ENCODE results near the gene PCBP3.

Gene PCBP3

GRCh38 chr21:45792682-45793383 is 149.3 kb downstream of the PCBP3 start:
- H3K4ac ChIP-seq (ENCODE audit: low read depth in 1 of 2, low read length in 2 of 2): no peak overlapping the region

GRCh38 chr21:45794027-45794426 is 150.5 kb downstream of the PCBP3 start:
- Histone ChIP-seq H2AK5ac (ENCODE audit: low read length, severe bottlenecking) (no peak overlapping the region), H3K79me1 (replicated peaks; ENCODE audit: low read length, poor library complexity, severe bottlenecking) (no peaks in the 10 kb centered on the region), H4K8ac (ENCODE audit: low read length) (no peak overlapping the region), H3K9ac (ENCODE audit: low read length) (no peak overlapping the region), H3K23ac (ENCODE audit: low read length in 2 of 2) (no peak overlapping the region), H2BK12ac (ENCODE audit: low read length in 2 of 2) (no peak overlapping the region), H3K27me3 (ENCODE audit: control insufficient read depth in 1 of 2, insufficient read depth in 1 of 2, low read length in 2 of 2) (peaks cover 0 to 8% of the 10 kb centered on the region in 2 experiments), H2BK5ac (ENCODE audit: low read depth, low read length, poor library complexity, severe bottlenecking) (no peak overlapping the region), H3K36me3 (ENCODE audit: control insufficient read depth in 1 of 2, insufficient read depth in 2 of 2, low read depth in 1 of 2, low read length in 2 of 2) (peaks cover 2 to 4% of the 10 kb centered on the region in 2 experiments), H3K9me3 (ENCODE audit: control insufficient read depth, low read length) (no peaks in the 10 kb centered on the region), H4K91ac (ENCODE audit: low read length) (no peak overlapping the region), H2BK15ac (ENCODE audit: low read depth, poor library complexity, severe bottlenecking) (no peak overlapping the region), H2BK120ac (ENCODE audit: low read depth, low read length) (no peak overlapping the region), H3K4ac (ENCODE audit: low read depth in 1 of 2, low read length in 2 of 2) (no peak overlapping the region), H3K4me3 (ENCODE audit: insufficient read depth in 1 of 2, low read depth in 1 of 2, low read length in 2 of 2) (no peak overlapping the region), H3K14ac (ENCODE audit: low read length in 2 of 2) (no peak overlapping the region), H3K18ac (ENCODE audit: low read depth in 1 of 2, low read length in 2 of 2) (no peak overlapping the region), H3K4me2 (ENCODE audit: low read length, poor library complexity, severe bottlenecking) (no peak overlapping the region), H3K27ac (ENCODE audit: low read length, poor library complexity, severe bottlenecking) (no peak overlapping the region), H3K4me1 (ENCODE audit: control insufficient read depth, insufficient read depth, low read depth, low read length) (peaks cover 14% of the 10 kb centered on the region), H2AFZ (ENCODE audit: low read depth, low read length) (no peak overlapping the region)
- 95% methylated on average over 5 of the region's 6 CpGs for WGBS
- no peak for DNase-seq

More at GRCh38 chr21:45792682-45793383, 149.3 kb downstream of the PCBP3 start:
- H3K4me2 ChIP-seq (ENCODE audit: low read length, poor library complexity, severe bottlenecking): no peak overlapping the region
- H3K4me3 ChIP-seq (ENCODE audit: insufficient read depth in 1 of 2, low read depth in 1 of 2, low read length in 2 of 2): no peak overlapping the region
- no peak overlapping the region for H3K14ac ChIP-seq (ENCODE audit: low read length in 2 of 2)
- H3K23ac ChIP-seq (ENCODE audit: low read length in 2 of 2): no peak overlapping the region
- 90% methylated on average over 22 of the region's 22 CpGs for WGBS
- no peaks in the 10 kb centered on the region for H3K9me3 ChIP-seq (ENCODE audit: control insufficient read depth, low read length)
- no peak overlapping the region for H2BK120ac ChIP-seq (ENCODE audit: low read depth, low read length)
- no peak overlapping the region for H2AK5ac ChIP-seq (ENCODE audit: low read length, severe bottlenecking)
- H2BK12ac ChIP-seq (ENCODE audit: low read length in 2 of 2): no peak overlapping the region
- peaks cover 0 to 8% of the 10 kb centered on the region in 2 experiments for H3K27me3 ChIP-seq (ENCODE audit: control insufficient read depth in 1 of 2, insufficient read depth in 1 of 2, low read length in 2 of 2)
- no peak overlapping the region for H2AFZ ChIP-seq (ENCODE audit: low read depth, low read length)
- H2BK5ac ChIP-seq (ENCODE audit: low read depth, low read length, poor library complexity, severe bottlenecking): no peak overlapping the region
- no peak for DNase-seq
- H4K8ac ChIP-seq (ENCODE audit: low read length): no peak overlapping the region
- no peak overlapping the region for H2BK15ac ChIP-seq (ENCODE audit: low read depth, poor library complexity, severe bottlenecking)
- peaks cover 22% of the 10 kb centered on the region for H3K4me1 ChIP-seq (ENCODE audit: control insufficient read depth, insufficient read depth, low read depth, low read length)
- H4K91ac ChIP-seq (ENCODE audit: low read length): no peak overlapping the region
- H3K79me1 ChIP-seq (replicated peaks; ENCODE audit: low read length, poor library complexity, severe bottlenecking): no peaks in the 10 kb centered on the region
- no peak overlapping the region for H3K18ac ChIP-seq (ENCODE audit: low read depth in 1 of 2, low read length in 2 of 2)
- H3K27ac ChIP-seq (ENCODE audit: low read length, poor library complexity, severe bottlenecking): no peak overlapping the region
- H3K36me3 ChIP-seq (ENCODE audit: control insufficient read depth in 1 of 2, insufficient read depth in 2 of 2, low read depth in 1 of 2, low read length in 2 of 2): peaks cover 2 to 4% of the 10 kb centered on the region in 2 experiments
- H3K9ac ChIP-seq (ENCODE audit: low read length): no peak overlapping the region

- no peak overlapping the region for H2BK15ac ChIP-seq (ENCODE audit: low read depth, poor library complexity, severe bottlenecking)
- no peak overlapping the region for H4K91ac ChIP-seq (ENCODE audit: low read length)
- no peak overlapping the region for H3K18ac ChIP-seq (ENCODE audit: low read depth in 1 of 2, low read length in 2 of 2)
- no peaks in the 10 kb centered on the region for H3K79me1 ChIP-seq (replicated peaks; ENCODE audit: low read length, poor library complexity, severe bottlenecking)
- H2BK12ac ChIP-seq (ENCODE audit: low read length in 2 of 2): no peak overlapping the region
- no peaks in the 10 kb centered on the region for H3K9me3 ChIP-seq (ENCODE audit: control insufficient read depth, low read length)
- no peak overlapping the region for H3K4me3 ChIP-seq (ENCODE audit: insufficient read depth in 1 of 2, low read depth in 1 of 2, low read length in 2 of 2)
- H2BK120ac ChIP-seq (ENCODE audit: low read depth, low read length): no peak overlapping the region
- no peak overlapping the region for H3K4me2 ChIP-seq (ENCODE audit: low read length, poor library complexity, severe bottlenecking)
- peaks cover 0 to 7% of the 10 kb centered on the region in 2 experiments for H3K27me3 ChIP-seq (ENCODE audit: control insufficient read depth in 1 of 2, insufficient read depth in 1 of 2, low read length in 2 of 2)
- H3K23ac ChIP-seq (ENCODE audit: low read length in 2 of 2): no peak overlapping the region
- H3K14ac ChIP-seq (ENCODE audit: low read length in 2 of 2): no peak overlapping the region
- DNase-seq: no peak
- H2AFZ ChIP-seq (ENCODE audit: low read depth, low read length): no peak overlapping the region
- no peak overlapping the region for H2AK5ac ChIP-seq (ENCODE audit: low read length, severe bottlenecking)
- no peak overlapping the region for H3K27ac ChIP-seq (ENCODE audit: low read length, poor library complexity, severe bottlenecking)
- H3K4me1 ChIP-seq (ENCODE audit: control insufficient read depth, insufficient read depth, low read depth, low read length): peaks cover 13% of the 10 kb centered on the region
- whole genome bisulfite sequencing: 85% methylated on average over 3 of the region's 3 CpGs
- H3K36me3 ChIP-seq (ENCODE audit: control insufficient read depth in 1 of 2, insufficient read depth in 2 of 2, low read depth in 1 of 2, low read length in 2 of 2): peaks cover 0 to 4% of the 10 kb centered on the region in 2 experiments
- no peak overlapping the region for H4K8ac ChIP-seq (ENCODE audit: low read length)
- H3K9ac ChIP-seq (ENCODE audit: low read length): no peak overlapping the region
- H3K4ac ChIP-seq (ENCODE audit: low read depth in 1 of 2, low read length in 2 of 2): no peak overlapping the region
- H2BK5ac ChIP-seq (ENCODE audit: low read depth, low read length, poor library complexity, severe bottlenecking): no peak overlapping the region
Observed at GRCh38 chr21:45796003-45796402, 152.5 kb downstream of the PCBP3 start.

GRCh38 chr21:45797338-45797737 is 153.8 kb downstream of the PCBP3 start:
- 52% methylated on average over 8 of the region's 8 CpGs for WGBS
- DNase-seq: no peak
- Histone ChIP-seq H4K8ac (ENCODE audit: low read length) (no peak overlapping the region), H2AK5ac (ENCODE audit: low read length, severe bottlenecking) (no peak overlapping the region), H2BK120ac (ENCODE audit: low read depth, low read length) (no peak overlapping the region), H3K4me2 (ENCODE audit: low read length, poor library complexity, severe bottlenecking) (no peak overlapping the region), H3K79me1 (replicated peaks; ENCODE audit: low read length, poor library complexity, severe bottlenecking) (no peaks in the 10 kb centered on the region), H3K36me3 (ENCODE audit: control insufficient read depth in 1 of 2, insufficient read depth in 2 of 2, low read depth in 1 of 2, low read length in 2 of 2) (peaks cover 0 to 4% of the 10 kb centered on the region in 2 experiments), H2BK12ac (ENCODE audit: low read length in 2 of 2) (no peak overlapping the region), H3K4ac (ENCODE audit: low read depth in 1 of 2, low read length in 2 of 2) (no peak overlapping the region), H3K9me3 (ENCODE audit: control insufficient read depth, low read length) (no peaks in the 10 kb centered on the region), H3K27ac (ENCODE audit: low read length, poor library complexity, severe bottlenecking) (no peak overlapping the region), H3K9ac (ENCODE audit: low read length) (no peak overlapping the region), H3K14ac (ENCODE audit: low read length in 2 of 2) (no peak overlapping the region), H3K27me3 (ENCODE audit: control insufficient read depth in 1 of 2, insufficient read depth in 1 of 2, low read length in 2 of 2) (peaks cover 0 to 3% of the 10 kb centered on the region in 2 experiments), H3K4me3 (ENCODE audit: insufficient read depth in 1 of 2, low read depth in 1 of 2, low read length in 2 of 2) (no peak overlapping the region), H3K23ac (ENCODE audit: low read length in 2 of 2) (no peak overlapping the region), H3K18ac (ENCODE audit: low read depth in 1 of 2, low read length in 2 of 2) (no peak overlapping the region), H2BK15ac (ENCODE audit: low read depth, poor library complexity, severe bottlenecking) (no peak overlapping the region), H2AFZ (ENCODE audit: low read depth, low read length) (no peak overlapping the region), H2BK5ac (ENCODE audit: low read depth, low read length, poor library complexity, severe bottlenecking) (no peak overlapping the region), H4K91ac (ENCODE audit: low read length) (no peak overlapping the region), H3K4me1 (ENCODE audit: control insufficient read depth, insufficient read depth, low read depth, low read length) (peaks cover 6% of the 10 kb centered on the region)
